ENCODE results near the gene NAA60.

The NAA60 gene

DNA sequence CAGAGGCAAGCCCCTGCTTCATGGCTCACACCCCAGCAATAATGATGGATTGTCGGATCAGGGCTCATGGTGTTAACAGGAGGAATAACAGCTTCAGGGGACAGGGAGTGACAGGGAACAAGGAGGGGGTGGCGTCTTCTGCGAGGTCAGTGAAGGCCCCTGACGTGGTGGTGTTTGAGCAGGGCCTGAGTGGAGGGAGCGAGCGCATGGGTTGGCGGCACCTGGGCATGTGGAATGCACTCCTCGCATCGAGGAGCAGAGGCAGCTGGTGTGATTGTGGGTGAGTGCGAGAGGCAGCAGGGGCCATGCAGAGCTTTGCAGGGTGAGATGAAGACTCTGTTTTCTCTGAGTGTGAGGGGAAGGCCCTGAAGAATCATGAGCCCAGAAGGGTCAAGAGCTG, 90.6 kb downstream of the NAA60 start:
- TF ChIP-seq, protein P1, sequence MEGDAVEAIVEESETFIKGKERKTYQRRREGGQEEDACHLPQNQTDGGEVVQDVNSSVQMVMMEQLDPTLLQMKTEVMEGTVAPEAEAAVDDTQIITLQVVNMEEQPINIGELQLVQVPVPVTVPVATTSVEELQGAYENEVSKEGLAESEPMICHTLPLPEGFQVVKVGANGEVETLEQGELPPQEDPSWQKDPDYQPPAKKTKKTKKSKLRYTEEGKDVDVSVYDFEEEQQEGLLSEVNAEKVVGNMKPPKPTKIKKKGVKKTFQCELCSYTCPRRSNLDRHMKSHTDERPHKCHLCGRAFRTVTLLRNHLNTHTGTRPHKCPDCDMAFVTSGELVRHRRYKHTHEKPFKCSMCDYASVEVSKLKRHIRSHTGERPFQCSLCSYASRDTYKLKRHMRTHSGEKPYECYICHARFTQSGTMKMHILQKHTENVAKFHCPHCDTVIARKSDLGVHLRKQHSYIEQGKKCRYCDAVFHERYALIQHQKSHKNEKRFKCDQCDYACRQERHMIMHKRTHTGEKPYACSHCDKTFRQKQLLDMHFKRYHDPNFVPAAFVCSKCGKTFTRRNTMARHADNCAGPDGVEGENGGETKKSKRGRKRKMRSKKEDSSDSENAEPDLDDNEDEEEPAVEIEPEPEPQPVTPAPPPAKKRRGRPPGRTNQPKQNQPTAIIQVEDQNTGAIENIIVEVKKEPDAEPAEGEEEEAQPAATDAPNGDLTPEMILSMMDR (IDR thresholded peaks at IDR 0.05; ENCODE audit: borderline replicate concordance, insufficient read depth, low read depth, low read length): no peak
- no peak overlapping the region for H3K4me3 ChIP-seq (ENCODE audit: low read depth, low read length)

DNA sequence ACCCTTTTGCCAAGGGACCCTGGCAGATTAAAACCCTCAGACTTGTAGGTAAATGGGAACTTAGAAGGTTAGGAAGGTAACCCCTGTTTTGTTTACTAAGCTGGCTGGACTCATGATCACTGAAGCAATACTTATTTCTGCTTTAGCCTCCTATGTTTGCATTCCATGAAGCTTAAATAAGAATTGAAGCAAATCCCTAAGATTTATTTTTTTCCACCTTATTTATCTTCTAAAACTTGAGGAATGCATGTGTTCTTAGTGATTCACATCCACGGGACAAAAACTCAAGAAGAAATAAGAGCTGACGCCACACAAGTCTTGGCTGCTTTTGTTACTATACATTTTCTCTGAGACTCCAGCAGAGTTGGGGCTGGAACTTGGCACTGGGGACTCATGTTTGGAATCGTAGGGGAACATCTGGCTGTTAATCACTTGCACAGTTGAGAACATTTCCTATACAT, 92.8 kb downstream of the NAA60 start:
- no peak overlapping the region for H3K4me3 ChIP-seq (ENCODE audit: low read depth, low read length)
- TF ChIP-seq, protein P1 (IDR thresholded peaks at IDR 0.05; ENCODE audit: borderline replicate concordance, insufficient read depth, low read depth, low read length): no peak

Data from GM12875 (cell line).